Measurements from ENCODE around the gene GRIN3B. TPM values are rescaled to one million over a fixed set of nuclear protein-coding genes. Genes with fewer than 3 reads are reported as not detected.

Gene GRIN3B
- total RNA-seq, 2 donors from 2014 or later: 0.26 TPM; not detected in 1

GRCh38 chr19:1045247-1045603, 45.0 kb downstream of the GRIN3B start:
- no peaks in the 10 kb centered on the region for H3K9me3 ChIP-seq
- 75 to 80% methylated on average over 7 to 8 of the region's 10 CpGs for WGBS, 2 donors

GRCh38 chr19:1046117-1046626, 46.0 kb downstream of the GRIN3B start:
- H3K27me3 ChIP-seq: no peaks in the 10 kb centered on the region
- DNase-seq (no peak), ATAC-seq (no peak)
- no peak for TF ChIP-seq CTCF (IDR thresholded peaks at IDR 0.05)
- no peak for TF ChIP-seq POLR2A (IDR thresholded peaks at IDR 0.05)
- 93 to 94% methylated on average over 16 to 33 of the region's 33 CpGs for WGBS, 2 donors
- H3K9me3 ChIP-seq: no peaks in the 10 kb centered on the region
- no peak overlapping the region for H3K27ac ChIP-seq
- no peaks in the 10 kb centered on the region for H3K36me3 ChIP-seq (replicated peaks in 1 of 2; ENCODE audit: insufficient read depth in 1 of 2, low read depth in 2 of 2)
- H3K4me3 ChIP-seq: no peak overlapping the region
- peaks cover 12% of the 10 kb centered on the region for H3K4me1 ChIP-seq
- intact Hi-C loops (cut with DNase I): no loop called here

More at GRCh38 chr19:1045247-1045603, 45.0 kb downstream of the GRIN3B start:
- ATAC-seq (no peak), DNase-seq (peak in 1 of 4 donors; percentile 50)
- intact Hi-C loops (cut with DNase I): no loop called here
- peaks cover 22% of the 10 kb centered on the region for H3K4me1 ChIP-seq
- no peaks in the 10 kb centered on the region for H3K36me3 ChIP-seq (replicated peaks in 1 of 2; ENCODE audit: insufficient read depth in 1 of 2, low read depth in 2 of 2)
- TF ChIP-seq CTCF (IDR thresholded peaks at IDR 0.05): no peak
- no peak overlapping the region for H3K27ac ChIP-seq
- no peaks in the 10 kb centered on the region for H3K27me3 ChIP-seq
- H3K4me3 ChIP-seq: no peak overlapping the region

- 90 to 98% methylated on average over 31 to 74 of the region's 77 CpGs for WGBS, 2 donors
- Histone ChIP-seq H3K36me3 (replicated peaks in 1 of 2; ENCODE audit: insufficient read depth in 1 of 2, low read depth in 2 of 2) (no peaks in the 10 kb centered on the region), H3K4me3 (no peak overlapping the region), H3K4me1 (peaks cover 3% of the 10 kb centered on the region), H3K27ac (no peak overlapping the region), H3K27me3 (no peaks in the 10 kb centered on the region), H3K9me3 (no peaks in the 10 kb centered on the region)
- DNase-seq: no peak
- TF ChIP-seq POLR2A (IDR thresholded peaks at IDR 0.05) (no peak), CTCF (IDR thresholded peaks at IDR 0.05) (no peak)
- no peak for ATAC-seq
- intact Hi-C loops (cut with DNase I): no loop called here
These were observed 46.8 kb downstream of the GRIN3B start for GRCh38 chr19:1046836-1047695.

GRCh38 chr19:1047696-1048147, 47.5 kb downstream of the GRIN3B start:
- WGBS, 2 donors: 79 to 85% methylated on average over 2 to 16 of the region's 20 CpGs
- no peak overlapping the region for H3K27ac ChIP-seq
- intact Hi-C loops (cut with DNase I): no loop called here
- H3K4me1 ChIP-seq: no peaks in the 10 kb centered on the region
- H3K36me3 ChIP-seq (replicated peaks in 1 of 2; ENCODE audit: insufficient read depth in 1 of 2, low read depth in 2 of 2): no peaks in the 10 kb centered on the region
- H3K27me3 ChIP-seq: no peaks in the 10 kb centered on the region
- TF ChIP-seq POLR2A (IDR thresholded peaks at IDR 0.05) (no peak), CTCF (IDR thresholded peaks at IDR 0.05) (no peak)
- no peak for DNase-seq
- no peak for ATAC-seq
- no peaks in the 10 kb centered on the region for H3K9me3 ChIP-seq
- H3K4me3 ChIP-seq: no peak overlapping the region
